Stimulated activated CD8-positive, alpha-beta memory T cell treated with anti-CD3 and anti-CD28 coated beads, Interleukin-7, amount 100 ng/mL, for 4 hours (primary cell): Measurements from ENCODE around the gene ANO1.

Experiments used
- DNase-seq, 2 donors: peaks; one replicate each; pipeline ENCODE4 v3.0.0-alpha.2; 2020; ENCODE audit warnings: low read depth in 2 of 2

Gene ANO1

DNA sequence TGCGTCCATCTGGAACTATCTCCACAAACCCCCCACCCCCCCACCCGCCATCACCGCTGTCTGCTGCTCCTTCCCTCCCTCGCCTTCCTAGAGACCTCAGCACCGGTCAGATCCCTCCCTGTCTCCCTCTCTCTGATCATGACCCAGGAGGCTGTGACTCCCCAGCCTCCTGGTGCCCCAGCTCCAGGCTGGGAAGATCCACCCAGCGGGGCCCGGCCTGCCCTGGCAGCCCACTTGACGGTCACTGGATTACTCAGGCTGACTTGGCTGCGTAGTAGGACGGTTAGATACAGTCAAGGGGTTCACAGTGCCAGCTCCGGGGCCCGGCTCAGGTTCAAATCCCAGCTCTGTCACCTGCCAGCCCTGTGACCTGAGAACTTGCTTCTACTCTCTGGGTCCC, 59.3 kb downstream of the ANO1 start:
- no peak for DNase-seq

DNA sequence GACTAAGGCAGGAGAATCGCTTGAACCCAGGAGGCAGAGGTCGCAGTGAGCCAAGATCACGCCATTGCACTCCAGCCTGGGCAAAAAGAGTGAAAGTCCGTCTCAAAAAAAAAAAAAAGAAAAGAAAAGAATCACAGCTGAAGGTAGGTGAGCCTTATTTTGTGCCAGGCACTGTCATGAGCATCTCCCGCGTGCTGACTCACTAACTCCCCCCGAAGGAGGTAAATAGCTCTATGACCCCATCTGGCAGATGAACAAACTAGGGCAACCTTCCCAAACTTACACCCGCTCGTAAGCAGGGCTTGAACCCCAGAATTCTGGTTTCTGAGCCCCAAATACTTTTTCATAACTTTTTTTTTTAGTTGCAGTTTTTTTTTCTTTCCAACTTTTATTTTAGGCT, 60.3 kb downstream of the ANO1 start:
- DNase-seq, result no peak

DNA sequence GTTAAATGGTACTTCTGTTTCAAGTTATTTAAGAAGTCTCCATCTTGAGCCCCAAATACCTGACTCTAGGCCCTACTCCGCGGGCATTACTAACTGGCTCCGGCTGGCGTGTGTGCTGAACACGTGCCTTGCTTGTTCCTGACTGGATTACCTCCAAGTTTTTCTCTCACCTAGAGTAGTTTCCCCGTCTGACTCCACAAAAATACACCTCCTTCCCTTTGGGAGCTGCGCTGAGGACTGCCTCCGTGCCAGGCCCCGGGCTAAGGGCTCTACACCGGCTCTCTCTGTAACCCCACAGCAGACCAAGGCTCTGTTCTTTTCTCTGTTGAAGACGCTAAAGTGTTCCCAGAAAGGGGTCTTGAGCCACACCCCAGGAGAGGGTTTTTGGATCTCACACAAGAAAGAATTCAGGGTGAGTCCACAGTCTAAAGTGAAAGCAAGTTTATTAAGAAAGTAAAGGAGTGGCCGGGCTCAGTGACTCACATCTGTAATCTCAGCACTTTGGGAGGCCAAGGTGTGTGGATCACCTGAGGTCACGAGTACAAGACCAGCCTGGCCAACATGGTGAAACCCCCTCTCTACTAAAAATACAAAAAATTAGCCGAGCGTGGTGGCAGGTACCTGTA, 61.8 kb downstream of the ANO1 start:
- no peak for DNase-seq

DNA sequence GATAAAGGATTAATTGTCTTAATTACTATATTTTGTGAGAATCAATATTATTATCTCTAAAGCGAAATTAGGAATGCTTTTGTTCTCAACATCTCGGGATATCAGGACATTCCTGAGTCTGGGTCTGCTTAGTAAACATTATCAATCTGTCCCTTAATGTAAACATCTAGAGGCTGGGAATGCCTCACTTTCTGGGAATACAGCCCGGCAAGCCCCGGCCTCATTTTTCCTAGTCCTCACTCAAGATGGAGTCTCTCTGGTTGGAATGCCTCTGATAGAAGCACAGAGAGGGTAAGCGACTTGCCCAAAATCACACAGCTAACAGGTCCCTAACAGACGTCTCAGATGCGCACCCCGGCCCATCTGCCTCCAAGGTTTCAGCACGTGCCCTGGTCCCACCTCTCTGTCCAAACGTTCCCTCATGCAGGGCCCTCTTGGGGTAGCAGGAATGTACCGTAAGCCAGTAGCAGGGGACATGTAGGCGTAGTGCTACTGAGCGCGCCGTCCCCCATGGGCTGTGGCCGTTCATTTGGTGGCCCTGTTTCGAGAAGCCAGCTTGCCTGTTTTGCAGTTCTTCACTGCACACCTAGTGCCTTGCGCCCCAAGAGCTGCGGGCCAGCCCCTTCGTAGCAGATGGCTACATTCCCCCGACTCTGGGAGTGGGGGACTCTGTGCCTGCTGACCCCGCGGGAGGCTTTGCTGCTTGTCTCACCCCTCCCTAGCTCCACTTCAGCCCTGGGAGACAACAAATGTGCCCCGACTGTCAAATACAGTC, 62.8 kb downstream of the ANO1 start:
- DNase-seq, result no peak

DNA sequence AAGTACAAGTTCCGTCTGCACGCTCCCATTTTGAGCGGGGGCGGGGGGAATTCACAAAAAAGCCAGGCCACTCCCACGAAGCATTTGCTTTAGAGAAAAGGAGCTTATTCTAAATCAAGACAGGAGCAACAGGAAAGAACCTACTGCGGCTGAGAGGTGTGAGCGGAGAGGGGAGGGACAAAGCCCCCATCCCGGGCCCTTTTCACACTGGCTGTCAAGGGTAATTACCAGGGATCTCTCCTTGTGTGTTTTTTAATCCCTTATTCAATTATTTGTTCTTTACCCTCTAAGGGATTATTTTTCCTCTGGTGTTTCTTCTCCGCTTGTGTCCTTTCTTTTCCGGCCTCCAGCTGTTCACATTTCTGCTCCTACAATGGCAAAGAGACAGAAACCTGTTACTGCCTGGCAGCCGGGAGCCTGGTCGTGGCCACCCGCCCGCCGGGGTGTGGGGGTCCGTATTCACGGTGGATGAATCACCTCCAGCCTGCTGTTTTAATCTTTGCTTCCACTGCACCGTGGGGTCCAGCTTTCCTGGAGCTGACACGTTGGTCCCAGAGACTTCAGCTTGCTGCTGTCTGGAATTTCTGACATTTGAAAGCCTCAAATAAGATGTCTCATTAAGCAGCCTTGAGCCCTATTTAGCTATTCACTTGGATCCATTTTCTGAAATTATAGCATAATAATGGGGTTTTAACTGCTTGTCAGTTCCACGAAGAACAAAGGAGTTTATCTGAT, 63.5 kb downstream of the ANO1 start:
- no peak for DNase-seq

DNA sequence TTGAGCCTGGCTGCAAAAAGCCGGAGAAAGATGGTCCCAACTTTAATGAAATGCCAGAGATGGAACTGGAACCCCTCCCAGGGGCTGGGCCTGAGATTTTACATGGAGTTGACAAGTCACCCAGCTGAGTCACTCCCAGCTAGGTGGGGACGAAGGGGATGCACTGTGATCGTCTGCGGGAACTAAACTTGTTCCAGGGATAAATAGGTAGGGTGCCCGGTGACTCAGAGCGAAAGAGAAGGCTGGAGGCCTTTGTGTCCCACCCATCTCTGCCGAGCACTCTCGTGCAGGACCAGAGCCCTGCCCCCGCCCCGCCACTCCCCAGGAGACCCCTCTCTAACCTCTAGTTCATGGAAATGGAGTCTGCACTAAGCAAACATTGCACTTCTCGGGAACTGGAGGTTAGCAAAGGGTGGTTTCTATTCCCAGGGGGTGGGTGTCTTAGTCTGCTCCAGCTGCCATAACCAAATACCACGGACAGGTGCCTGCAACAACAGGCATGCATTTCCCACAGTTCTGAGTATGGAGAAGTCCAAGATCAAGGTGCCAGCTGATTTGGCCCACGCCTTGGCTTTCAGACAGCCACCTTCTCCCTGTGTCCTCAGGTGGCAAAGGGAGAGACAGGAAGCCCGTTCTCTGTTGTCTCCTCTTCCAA, 64.2 kb downstream of the ANO1 start:
- no peak for DNase-seq

DNA sequence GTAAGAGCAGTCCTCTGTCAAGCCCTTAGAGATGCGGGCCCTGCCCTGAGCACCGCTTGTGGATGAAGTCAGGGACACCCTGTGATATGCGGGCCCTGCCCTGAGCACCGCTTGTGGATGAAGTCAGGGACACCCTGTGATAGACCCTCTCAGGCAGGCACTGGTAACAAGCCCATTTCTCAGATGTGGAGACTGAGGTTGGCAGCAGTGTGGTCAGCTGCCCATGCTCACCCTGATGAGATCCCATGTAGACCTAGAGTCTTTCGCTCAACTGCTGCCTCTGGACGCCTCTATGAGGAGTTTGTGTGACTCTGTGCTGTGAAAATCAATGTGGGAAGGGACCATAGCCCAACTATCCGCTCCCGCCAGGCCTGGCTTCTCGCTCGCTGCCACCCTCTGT, 66.1 kb downstream of the ANO1 start:
- no peak for DNase-seq

DNA sequence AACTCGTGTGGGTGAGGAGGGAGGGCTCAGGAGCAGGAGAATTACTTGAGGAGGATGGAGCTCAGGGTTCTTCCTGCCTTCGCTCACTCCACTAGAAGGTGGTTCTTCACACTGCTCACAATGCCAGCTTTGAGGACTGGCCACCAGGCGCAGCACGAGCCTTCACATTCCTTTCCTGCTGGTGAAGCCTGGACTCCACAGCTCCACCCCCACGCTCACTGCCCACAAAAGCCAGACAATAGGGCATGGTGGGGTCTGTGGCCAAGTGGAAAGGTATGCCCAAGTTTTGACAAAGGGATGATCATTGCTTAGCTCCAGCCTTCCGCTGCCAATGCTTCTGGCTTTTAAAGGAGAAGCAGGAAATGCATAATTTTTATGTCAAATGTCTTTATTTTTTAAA, 67.0 kb downstream of the ANO1 start:
- no peak for DNase-seq

DNA sequence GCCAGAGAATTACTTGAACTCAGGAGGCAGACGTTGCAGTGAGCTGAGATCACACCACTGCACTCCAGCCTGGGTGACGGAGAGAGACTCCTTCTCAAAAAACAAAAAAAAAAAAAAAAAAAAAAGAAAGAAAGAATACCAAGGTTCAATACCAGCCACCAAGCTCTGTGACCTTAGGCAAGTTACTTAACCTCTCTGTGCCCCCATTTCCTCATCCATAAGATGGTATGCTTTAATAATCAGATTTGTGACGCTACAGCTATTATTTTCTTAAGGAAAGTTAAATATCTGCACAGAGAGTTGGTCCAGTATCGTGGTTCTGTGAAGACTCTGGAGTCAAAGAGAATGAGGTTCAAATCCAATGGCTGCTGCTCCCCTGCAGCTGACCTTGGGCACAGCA, 67.7 kb downstream of the ANO1 start:
- no peak for DNase-seq

DNA sequence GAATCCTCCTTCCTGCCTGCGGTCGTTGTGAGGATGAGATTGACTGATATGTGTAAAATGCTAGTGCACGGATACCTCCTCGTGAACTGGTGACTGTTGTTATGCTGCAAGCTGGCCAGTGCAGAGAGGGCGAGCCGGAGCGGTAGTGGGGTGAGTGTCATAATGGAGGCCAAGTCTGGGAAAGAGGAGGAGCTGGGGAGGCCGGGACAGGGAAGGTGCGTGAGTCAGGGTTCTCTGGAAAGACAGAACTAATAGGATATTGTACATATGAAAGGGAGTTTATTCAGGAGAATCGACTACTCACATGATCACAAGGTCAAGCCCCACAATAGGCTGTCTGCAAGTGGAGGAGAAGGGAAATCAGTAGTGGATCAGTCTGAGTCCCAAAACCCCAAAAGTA, 68.2 kb downstream of the ANO1 start:
- DNase-seq, result no peak

DNA sequence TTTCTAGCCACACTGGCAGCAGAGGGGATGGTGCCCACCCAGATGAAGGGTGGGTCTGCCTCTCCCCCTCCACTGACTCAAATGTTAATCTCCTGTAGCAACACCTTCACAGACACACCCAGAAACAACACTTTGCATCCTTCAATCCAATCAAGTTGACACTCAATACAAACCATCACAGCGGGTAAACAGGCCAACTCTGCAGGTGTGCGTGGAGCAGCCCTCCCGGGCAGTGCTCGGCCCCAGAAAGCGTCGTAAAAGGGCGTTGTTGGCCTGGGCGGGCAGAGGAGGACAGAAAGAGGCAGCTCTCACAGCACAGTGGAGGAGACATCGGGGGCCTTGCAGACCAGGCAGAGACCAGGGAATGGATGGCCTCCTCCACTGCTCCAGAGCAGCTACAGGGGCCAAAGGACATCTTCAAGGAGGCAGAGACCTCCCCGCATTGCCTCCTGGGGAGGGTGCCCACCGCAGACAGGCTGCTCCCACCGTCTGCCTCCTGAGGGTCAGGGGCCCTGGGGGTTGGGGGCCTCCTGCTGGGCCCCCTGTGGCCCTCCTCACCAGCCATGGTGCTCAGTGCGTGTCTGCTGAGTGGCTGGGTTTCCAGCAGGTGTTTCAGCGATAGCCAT, 68.9 kb downstream of the ANO1 start:
- no peak for DNase-seq

DNA sequence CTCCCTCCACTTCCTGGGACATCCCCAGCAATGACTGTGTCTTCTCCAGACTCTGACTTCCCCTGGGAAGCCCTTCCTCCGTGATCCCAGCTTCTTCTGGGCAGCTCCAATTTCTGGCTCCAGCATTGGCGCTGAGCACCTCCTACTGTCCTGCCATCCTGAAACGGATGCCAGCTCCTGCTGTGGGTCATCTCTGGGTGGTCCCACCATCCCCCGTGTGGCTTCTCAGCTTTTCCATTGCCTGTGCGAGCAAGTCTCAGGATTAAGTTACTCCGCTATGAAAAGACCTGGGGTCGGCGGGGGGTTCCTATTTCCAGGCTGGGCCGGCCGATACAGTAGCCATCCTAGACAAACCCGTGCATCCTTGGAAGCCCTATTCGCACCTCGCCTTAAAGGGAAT, 69.6 kb downstream of the ANO1 start:
- DNase-seq, result no peak

DNA sequence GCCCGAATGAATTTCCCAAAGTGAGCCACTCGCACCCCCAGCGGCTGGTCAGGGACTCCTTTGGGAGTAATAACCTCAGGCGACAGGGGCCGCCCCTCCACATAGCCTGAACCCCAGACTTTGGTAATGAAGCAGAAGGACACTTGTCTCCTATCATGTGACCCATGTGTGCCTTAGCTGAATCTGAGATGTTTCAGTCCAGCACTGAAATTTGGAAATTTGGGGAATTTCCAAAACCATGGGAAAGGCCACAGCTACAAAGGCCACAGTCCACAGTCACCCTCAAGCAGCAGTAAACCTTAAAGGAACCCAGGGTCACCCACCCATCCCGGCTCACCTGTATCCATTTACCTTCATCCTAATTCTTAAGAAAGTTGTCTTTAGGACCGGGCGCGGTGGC, 73.6 kb downstream of the ANO1 start:
- no peak for DNase-seq

DNA sequence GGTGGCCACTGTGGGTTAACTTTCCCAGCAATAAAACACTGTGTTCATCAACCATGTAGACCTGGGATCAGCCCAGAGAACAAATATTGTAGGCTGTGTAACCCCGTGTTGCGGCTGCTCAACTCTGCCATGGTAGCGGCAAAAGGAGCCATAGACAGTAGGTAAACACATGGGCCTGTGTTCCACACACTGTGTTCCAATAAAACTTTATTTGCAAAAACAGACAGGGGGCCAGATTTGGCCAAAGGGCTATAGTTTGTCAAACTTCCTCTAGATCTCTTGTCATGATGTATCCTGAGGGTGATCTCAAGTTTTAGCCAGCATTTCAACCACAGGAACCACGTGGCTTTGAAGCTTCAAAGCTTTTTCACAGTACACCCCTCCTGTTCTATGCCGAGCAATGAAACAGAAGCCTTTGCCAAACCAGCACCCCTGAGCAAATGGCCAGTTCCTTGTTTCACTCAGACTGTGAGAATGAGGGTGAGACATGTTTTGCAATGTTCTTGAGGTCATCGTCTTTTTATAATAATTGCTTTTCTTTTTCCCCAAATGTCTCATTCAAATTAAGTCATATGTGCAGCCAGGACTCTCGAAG, 75.1 kb downstream of the ANO1 start:
- no peak for DNase-seq

DNA sequence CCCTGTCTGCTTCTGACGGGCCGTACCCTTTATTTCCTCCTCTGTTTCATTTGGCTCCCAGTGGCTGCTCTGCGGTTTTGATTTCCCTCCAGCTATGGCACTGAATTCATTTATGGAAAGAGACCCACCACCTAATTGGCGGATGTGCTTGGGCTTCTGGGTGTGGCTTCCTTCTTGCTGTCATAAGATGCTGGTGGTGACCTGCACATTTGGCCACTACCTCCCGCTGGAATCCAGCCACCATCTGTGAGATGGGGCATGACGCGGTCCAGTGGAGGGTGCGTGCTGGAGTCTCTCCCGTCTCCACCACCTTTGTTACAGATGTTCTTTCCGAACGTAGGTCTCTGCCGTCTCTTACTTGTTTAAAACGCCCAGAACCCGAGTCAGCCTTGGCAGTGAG, 77.3 kb downstream of the ANO1 start:
- DNase-seq, result no peak

DNA sequence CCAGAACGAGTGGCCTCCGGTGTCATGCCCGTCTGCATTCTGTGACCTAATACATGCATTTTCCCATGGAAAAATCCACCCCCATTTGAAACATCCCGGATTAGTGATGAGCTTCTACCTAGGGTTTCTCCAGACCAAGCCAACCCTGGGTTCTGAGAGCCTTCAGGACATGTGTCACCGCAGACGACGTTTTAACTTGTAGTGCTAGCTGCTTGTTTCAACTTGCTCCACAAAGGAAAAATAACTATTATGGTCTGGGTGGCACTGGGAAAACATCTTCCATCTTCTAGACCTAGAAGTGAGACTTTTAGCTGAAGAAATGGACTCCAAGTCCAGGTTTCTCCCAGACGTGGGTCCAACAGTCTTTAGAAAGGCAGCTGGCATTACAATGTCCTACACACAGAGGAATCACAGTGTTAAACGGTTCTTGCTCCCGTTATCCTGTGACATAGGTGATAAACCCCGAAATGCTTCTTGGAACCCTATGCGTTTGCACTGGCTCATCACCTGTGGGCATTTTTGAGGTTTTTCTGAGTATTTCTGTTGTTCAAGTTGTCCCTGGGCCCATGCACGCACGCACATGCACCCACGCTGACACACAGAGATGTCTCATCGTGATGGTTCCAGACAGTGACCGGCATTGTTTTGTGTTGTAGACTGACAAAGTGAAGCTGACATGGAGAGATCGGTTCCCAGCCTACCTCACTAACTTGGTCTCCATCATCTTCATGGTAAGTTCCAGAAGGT, 78.3 kb downstream of the ANO1 start:
- DNase-seq, result no peak

DNA sequence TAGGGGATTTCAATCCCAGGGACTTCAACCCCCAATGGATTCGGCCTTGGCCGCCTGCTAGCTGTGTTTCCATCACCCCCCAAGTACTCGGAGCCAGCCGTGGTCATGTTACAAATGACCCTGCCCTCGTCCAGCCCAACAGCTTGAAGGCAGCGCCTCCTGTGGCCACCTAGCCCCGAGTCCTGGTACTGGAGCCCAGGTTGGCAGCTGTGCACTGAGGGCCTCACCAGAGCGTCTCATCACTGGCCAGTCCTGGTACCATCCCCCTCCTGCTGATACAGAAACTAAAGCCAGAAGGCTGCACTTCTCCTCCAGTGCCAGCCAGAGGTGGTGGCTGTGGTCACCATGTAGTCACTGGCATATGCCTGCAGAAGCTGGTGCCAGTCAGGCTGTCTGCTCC, 80.1 kb downstream of the ANO1 start:
- no peak for DNase-seq

DNA sequence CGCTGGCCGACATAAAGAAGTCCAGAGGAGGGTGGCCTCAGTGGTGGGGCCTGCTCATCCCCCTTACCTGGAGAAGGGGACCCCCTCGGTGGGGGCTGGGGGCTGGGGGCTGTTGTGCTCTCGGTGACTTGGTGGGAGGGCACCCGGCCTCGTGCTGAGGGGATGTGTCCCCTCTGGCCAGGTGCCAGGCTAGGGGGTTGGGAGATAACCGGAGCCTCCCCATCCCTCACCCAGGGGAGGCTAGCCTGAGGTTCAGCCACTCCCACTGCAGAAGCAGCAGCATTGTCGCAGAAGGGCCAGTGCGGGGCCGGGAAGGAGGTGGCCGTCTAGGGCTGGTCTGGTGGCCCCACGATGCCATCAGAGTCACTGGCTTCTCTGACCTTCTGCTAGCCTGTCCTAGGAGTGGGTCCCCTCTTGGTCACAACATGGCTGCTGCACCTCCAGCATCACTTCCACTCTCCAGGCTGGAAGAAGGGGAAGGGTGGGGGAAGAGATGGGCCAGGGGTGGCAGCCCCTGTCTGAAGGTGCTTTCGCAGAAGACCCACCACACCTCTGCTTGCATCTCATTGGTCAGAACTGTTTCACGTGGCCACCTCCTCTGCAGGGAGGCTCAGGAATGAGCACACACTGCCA, 80.8 kb downstream of the ANO1 start:
- DNase-seq, result no peak

DNA sequence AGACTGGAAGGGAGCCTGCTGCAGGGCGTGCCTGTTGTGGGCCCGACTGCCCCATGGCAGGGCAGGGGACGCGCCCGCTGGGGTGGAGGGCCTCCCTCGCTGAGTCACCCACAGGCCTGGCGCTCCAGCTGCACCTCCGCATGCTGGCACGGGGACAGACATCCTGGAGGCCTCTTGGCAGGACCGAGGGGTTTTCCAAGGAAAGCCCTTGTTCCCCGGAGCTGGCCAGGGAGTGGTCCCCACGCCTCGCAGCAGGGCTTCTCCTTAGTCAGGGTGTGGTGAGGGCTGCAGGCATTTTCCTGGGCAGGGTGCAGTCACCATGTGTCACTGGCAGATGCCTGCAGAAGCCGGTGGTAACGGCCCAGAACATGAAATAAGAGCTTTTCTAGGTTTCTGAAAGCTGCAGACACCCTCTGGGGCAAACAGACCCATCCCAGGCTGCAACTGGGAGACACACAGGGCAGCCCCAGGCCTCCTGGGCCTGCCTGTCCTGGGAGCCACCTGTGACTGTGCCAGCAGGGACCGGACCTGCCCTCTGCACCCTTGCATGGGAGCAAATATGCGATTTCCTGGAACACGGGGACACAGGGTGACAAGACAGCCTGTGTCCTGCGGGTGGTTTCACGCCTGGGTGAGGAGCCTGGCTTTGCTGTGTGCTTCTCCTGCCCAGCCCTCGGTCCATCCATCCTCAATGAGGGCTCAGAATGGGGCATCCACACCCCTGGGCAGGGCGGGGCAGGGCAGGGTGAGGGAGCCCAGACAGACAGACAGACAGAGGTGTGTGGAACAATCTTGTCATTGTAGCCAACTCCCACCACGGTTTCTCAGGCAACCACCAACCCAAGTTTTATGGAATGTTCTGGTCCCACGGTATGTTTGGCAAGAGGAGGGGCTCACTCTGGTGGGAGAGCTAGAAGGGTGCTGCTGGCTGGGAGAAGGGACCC, 81.8 kb downstream of the ANO1 start:
- no peak for DNase-seq
